Mononuclear cell (primary cell): ENCODE results near the gene C1GALT1. TPM values are rescaled to one million over a fixed set of nuclear protein-coding genes. Genes with fewer than 3 reads are reported as not detected.

Experiments used
- H3K27me3 ChIP-seq: 2 replicates; pipeline ENCODE4 v1.6.0; 2011; ENCODE audit warnings: low read length, control low read depth; ENCODE audit not compliant: insufficient read depth
- H3K4me1 ChIP-seq: 2 replicates; pipeline ENCODE4 v1.5.1; 2011; ENCODE audit warnings: mild to moderate bottlenecking, low read length, control low read depth; ENCODE audit not compliant: insufficient read depth
- H3K4me3 ChIP-seq: 2 replicates; pipeline ENCODE4 v1.5.1; 2011; ENCODE audit warnings: mild to moderate bottlenecking, low read length, moderate library complexity
- H3K9me3 ChIP-seq: 2 replicates; pipeline ENCODE4 v1.5.1; 2011; ENCODE audit warnings: low read depth, mild to moderate bottlenecking, control low read depth, low read length
- total RNA-seq: library from RNA; depleted of rRNA; stranded (reverse); fragments of >200 nt; gene quantifications from one replicate; pipeline ENCODE4 v1.2.3, GENCODE V29; 2012

C1GALT1 gene
- total RNA-seq, 1 donor = 81.2 TPM

GRCh38 chr7:7256731-7257274 lies 74.5 kb downstream of the C1GALT1 start:
- no peaks in the 10 kb centered on the region for H3K27me3 ChIP-seq
- H3K4me1 ChIP-seq = peaks cover 45% of the 10 kb centered on the region
- no peaks in the 10 kb centered on the region for H3K9me3 ChIP-seq
- H3K4me3 ChIP-seq = no peak overlapping the region

- peaks cover 40% of the 10 kb centered on the region for H3K4me1 ChIP-seq
- no peak overlapping the region for H3K4me3 ChIP-seq
- no peaks in the 10 kb centered on the region for H3K9me3 ChIP-seq
- H3K27me3 ChIP-seq = no peaks in the 10 kb centered on the region
Observed at GRCh38 chr7:7257899-7258692, 75.8 kb downstream of the C1GALT1 start.

- Histone ChIP-seq H3K9me3 (no peaks in the 10 kb centered on the region), H3K4me3 (no peak overlapping the region), H3K4me1 (peaks cover 38% of the 10 kb centered on the region), H3K27me3 (no peaks in the 10 kb centered on the region)
Observed at GRCh38 chr7:7261863-7262262, 79.5 kb downstream of the C1GALT1 start.

- H3K9me3 ChIP-seq = no peaks in the 10 kb centered on the region
- H3K27me3 ChIP-seq = no peaks in the 10 kb centered on the region
- H3K4me1 ChIP-seq = peaks cover 21% of the 10 kb centered on the region
Observed at GRCh38 chr7:7263297-7264230, 81.2 kb downstream of the C1GALT1 start.

GRCh38 chr7:7264306-7265040 lies 82.1 kb downstream of the C1GALT1 start:
- no peaks in the 10 kb centered on the region for H3K9me3 ChIP-seq
- no peaks in the 10 kb centered on the region for H3K27me3 ChIP-seq
- H3K4me1 ChIP-seq = peaks cover 15% of the 10 kb centered on the region
- no peak overlapping the region for H3K4me3 ChIP-seq

More at GRCh38 chr7:7263297-7264230, 81.2 kb downstream of the C1GALT1 start:
- H3K4me3 ChIP-seq = no peak overlapping the region

GRCh38 chr7:7265081-7266075 lies 83.0 kb downstream of the C1GALT1 start:
- Histone ChIP-seq H3K4me1 (peaks cover 6% of the 10 kb centered on the region), H3K27me3 (no peaks in the 10 kb centered on the region), H3K4me3 (no peak overlapping the region), H3K9me3 (no peaks in the 10 kb centered on the region)

- H3K9me3 ChIP-seq = no peaks in the 10 kb centered on the region
- H3K4me3 ChIP-seq = no peak overlapping the region
- H3K27me3 ChIP-seq = no peaks in the 10 kb centered on the region
- no peaks in the 10 kb centered on the region for H3K4me1 ChIP-seq
Observed at GRCh38 chr7:7266257-7266881, 84.0 kb downstream of the C1GALT1 start.

- H3K4me1 ChIP-seq = no peaks in the 10 kb centered on the region
- H3K9me3 ChIP-seq = no peaks in the 10 kb centered on the region
- no peaks in the 10 kb centered on the region for H3K27me3 ChIP-seq
- H3K4me3 ChIP-seq = no peak overlapping the region
Observed at GRCh38 chr7:7271094-7271874, 88.9 kb downstream of the C1GALT1 start.

GRCh38 chr7:7272294-7272693 lies 90.0 kb downstream of the C1GALT1 start:
- no peaks in the 10 kb centered on the region for H3K27me3 ChIP-seq
- H3K9me3 ChIP-seq = no peaks in the 10 kb centered on the region
- no peaks in the 10 kb centered on the region for H3K4me1 ChIP-seq
- H3K4me3 ChIP-seq = no peak overlapping the region

GRCh38 chr7:7274782-7275181 lies 92.4 kb downstream of the C1GALT1 start:
- no peaks in the 10 kb centered on the region for H3K9me3 ChIP-seq
- H3K27me3 ChIP-seq = no peaks in the 10 kb centered on the region
- no peaks in the 10 kb centered on the region for H3K4me1 ChIP-seq
- no peak overlapping the region for H3K4me3 ChIP-seq

GRCh38 chr7:7276161-7276560 lies 93.8 kb downstream of the C1GALT1 start:
- Histone ChIP-seq H3K9me3 (no peaks in the 10 kb centered on the region), H3K4me1 (no peaks in the 10 kb centered on the region), H3K27me3 (no peaks in the 10 kb centered on the region), H3K4me3 (no peak overlapping the region)

GRCh38 chr7:7290429-7291122 lies 108.2 kb downstream of the C1GALT1 start:
- Histone ChIP-seq H3K4me1 (no peaks in the 10 kb centered on the region), H3K27me3 (no peaks in the 10 kb centered on the region), H3K9me3 (peaks cover 5% of the 10 kb centered on the region), H3K4me3 (no peak overlapping the region)
